PC-3 (cell line): ENCODE measurements around the gene MRM1.

Source experiments
- EZH2 ChIP-seq: fragments of 300-600 bp; sonication (generic); IDR thresholded peaks from one replicate; pipeline ENCODE4 v1.6.1; 2017; ENCODE audit warnings: antibody characterized with exemption, mild to moderate bottlenecking, low read length; ENCODE audit not compliant: unreplicated experiment
- EZH2phosphoT487 ChIP-seq: fragments of 300-600 bp; sonication (generic); IDR thresholded peaks from 2 replicates; pipeline ENCODE4 v1.6.1; 2018; ENCODE audit warnings: mild to moderate bottlenecking, antibody characterized with exemption, low read length, borderline replicate concordance
- TF ChIP-seq, protein P1 (sequence below): fragments of 300-600 bp; sonication (generic); conservative IDR thresholded peaks from 2 replicates; pipeline ENCODE4 v1.5.1; 2017; ENCODE audit warnings: antibody characterized with exemption, low read depth, mild to moderate bottlenecking, low read length

DNA sequence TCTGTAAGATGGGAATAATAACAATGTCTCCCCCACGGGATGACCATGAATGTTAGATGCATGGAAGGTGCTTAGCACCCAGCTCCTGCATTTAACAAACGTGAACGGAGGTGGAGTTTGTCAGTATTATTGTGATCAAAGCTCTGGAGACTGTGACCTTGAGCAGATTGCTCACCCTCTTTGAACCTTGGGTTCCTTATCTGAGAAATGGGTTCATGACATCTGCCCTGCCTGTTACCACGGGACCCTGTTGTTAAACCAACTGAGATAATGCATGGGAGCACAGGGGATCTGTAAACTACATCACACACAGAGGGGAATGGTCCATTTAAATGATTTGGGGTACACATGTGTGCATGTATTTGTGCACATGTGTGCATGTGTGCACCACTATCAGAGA is 29.6 kb downstream of the MRM1 start:
- TF ChIP-seq, protein P1, sequence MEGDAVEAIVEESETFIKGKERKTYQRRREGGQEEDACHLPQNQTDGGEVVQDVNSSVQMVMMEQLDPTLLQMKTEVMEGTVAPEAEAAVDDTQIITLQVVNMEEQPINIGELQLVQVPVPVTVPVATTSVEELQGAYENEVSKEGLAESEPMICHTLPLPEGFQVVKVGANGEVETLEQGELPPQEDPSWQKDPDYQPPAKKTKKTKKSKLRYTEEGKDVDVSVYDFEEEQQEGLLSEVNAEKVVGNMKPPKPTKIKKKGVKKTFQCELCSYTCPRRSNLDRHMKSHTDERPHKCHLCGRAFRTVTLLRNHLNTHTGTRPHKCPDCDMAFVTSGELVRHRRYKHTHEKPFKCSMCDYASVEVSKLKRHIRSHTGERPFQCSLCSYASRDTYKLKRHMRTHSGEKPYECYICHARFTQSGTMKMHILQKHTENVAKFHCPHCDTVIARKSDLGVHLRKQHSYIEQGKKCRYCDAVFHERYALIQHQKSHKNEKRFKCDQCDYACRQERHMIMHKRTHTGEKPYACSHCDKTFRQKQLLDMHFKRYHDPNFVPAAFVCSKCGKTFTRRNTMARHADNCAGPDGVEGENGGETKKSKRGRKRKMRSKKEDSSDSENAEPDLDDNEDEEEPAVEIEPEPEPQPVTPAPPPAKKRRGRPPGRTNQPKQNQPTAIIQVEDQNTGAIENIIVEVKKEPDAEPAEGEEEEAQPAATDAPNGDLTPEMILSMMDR: no peak
- TF ChIP-seq EZH2phosphoT487 (no peak), EZH2 (no peak)
